ENCODE results near the gene CPLX4.
"Not testable (repeated sequence)": the region's sequence is repeated elsewhere in the genome, so short reads cannot be mapped to it uniquely, and the experiment has no call there.

The CPLX4 gene

GRCh38 chr18:59264651-59265245 lies 53.7 kb downstream of the CPLX4 start:
- H3K27ac ChIP-seq (ENCODE audit: low read depth, low read length, poor library complexity, severe bottlenecking), result no peak overlapping the region
- H3K36me3 ChIP-seq (ENCODE audit: insufficient read depth, low read length), result no peaks in the 10 kb centered on the region
- H3F3A ChIP-seq (ENCODE audit: insufficient read depth, low read length), result no peaks in the 10 kb centered on the region
- H3K4me1 ChIP-seq (ENCODE audit: insufficient read depth, low read length, severe bottlenecking), result peaks cover 5% of the 10 kb centered on the region
- TF ChIP-seq CTCF (IDR thresholded peaks at IDR 0.05; ENCODE audit: low read length), result no peak
- TF ChIP-seq EZH2 (IDR thresholded peaks at IDR 0.05; ENCODE audit: borderline replicate concordance, low read length), result no peak
- no peak overlapping the region for H3K9ac ChIP-seq (ENCODE audit: low read length)
- no peak overlapping the region for H2AFZ ChIP-seq (ENCODE audit: low read length)
- no peaks in the 10 kb centered on the region for H4K20me1 ChIP-seq (ENCODE audit: insufficient read depth, low read length)
- peak overlapping the region; percentile 30; the same call in 1 of the 2 replicates for H3K4me2 ChIP-seq (ENCODE audit: low read length)
- no peaks in the 10 kb centered on the region for H3K9me3 ChIP-seq (ENCODE audit: low read length)
- peak overlapping the region; percentile 49 for H3K4me3 ChIP-seq (ENCODE audit: low read depth, low read length, poor library complexity, severe bottlenecking)
- no peaks in the 10 kb centered on the region for H3K9me2 ChIP-seq (ENCODE audit: low read depth, low read length)
- H3K27me3 ChIP-seq (ENCODE audit: insufficient read depth, low read length), result 0 out of 2 replicates have a peak, but pooled peaks cover 3% of the 10 kb centered on the region
- no peaks in the 10 kb centered on the region for H3K79me2 ChIP-seq (ENCODE audit: insufficient read depth, low read length)

- H3K9me3 ChIP-seq (ENCODE audit: low read length), result no peaks in the 10 kb centered on the region
- H2AFZ ChIP-seq (ENCODE audit: low read length), result no peak overlapping the region
- no peaks in the 10 kb centered on the region for H3K9me2 ChIP-seq (ENCODE audit: low read depth, low read length)
- H3K9ac ChIP-seq (ENCODE audit: low read length), result no peak overlapping the region
- no peak for TF ChIP-seq EZH2 (IDR thresholded peaks at IDR 0.05; ENCODE audit: borderline replicate concordance, low read length)
- TF ChIP-seq CTCF (IDR thresholded peaks at IDR 0.05; ENCODE audit: low read length), result no peak
- no peaks in the 10 kb centered on the region for H3F3A ChIP-seq (ENCODE audit: insufficient read depth, low read length)
- no peaks in the 10 kb centered on the region for H3K36me3 ChIP-seq (ENCODE audit: insufficient read depth, low read length)
- no peaks in the 10 kb centered on the region for H4K20me1 ChIP-seq (ENCODE audit: insufficient read depth, low read length)
- H3K4me3 ChIP-seq (ENCODE audit: low read depth, low read length, poor library complexity, severe bottlenecking), result no peak overlapping the region
- H3K4me2 ChIP-seq (ENCODE audit: low read length), result no peak overlapping the region
- H3K27ac ChIP-seq (ENCODE audit: low read depth, low read length, poor library complexity, severe bottlenecking), result no peak overlapping the region
- H3K79me2 ChIP-seq (ENCODE audit: insufficient read depth, low read length), result no peaks in the 10 kb centered on the region
- 0 out of 2 replicates have a peak, but pooled peaks cover 3% of the 10 kb centered on the region for H3K27me3 ChIP-seq (ENCODE audit: insufficient read depth, low read length)
- no peaks in the 10 kb centered on the region for H3K4me1 ChIP-seq (ENCODE audit: insufficient read depth, low read length, severe bottlenecking)
Observed at GRCh38 chr18:59264121-59264571, 54.3 kb downstream of the CPLX4 start.

- Histone ChIP-seq H3K27me3 (ENCODE audit: insufficient read depth, low read length) (0 out of 2 replicates have a peak, but pooled peaks cover 3% of the 10 kb centered on the region), H3K4me3 (ENCODE audit: low read depth, low read length, poor library complexity, severe bottlenecking) (no peak overlapping the region)
Observed at GRCh38 chr18:59263661-59264060, 54.8 kb downstream of the CPLX4 start.

GRCh38 chr18:59262243-59262642 lies 56.2 kb downstream of the CPLX4 start:
- not testable (repeated sequence) for H3K9ac ChIP-seq (ENCODE audit: low read length)

More at GRCh38 chr18:59263661-59264060, 54.8 kb downstream of the CPLX4 start:
- Histone ChIP-seq H3K36me3 (ENCODE audit: insufficient read depth, low read length) (no peaks in the 10 kb centered on the region), H3K27ac (ENCODE audit: low read depth, low read length, poor library complexity, severe bottlenecking) (no peak overlapping the region), H3F3A (ENCODE audit: insufficient read depth, low read length) (no peaks in the 10 kb centered on the region), H3K9me2 (ENCODE audit: low read depth, low read length) (no peaks in the 10 kb centered on the region), H4K20me1 (ENCODE audit: insufficient read depth, low read length) (no peaks in the 10 kb centered on the region), H3K9ac (ENCODE audit: low read length) (no peak overlapping the region), H2AFZ (ENCODE audit: low read length) (no peak overlapping the region), H3K79me2 (ENCODE audit: insufficient read depth, low read length) (no peaks in the 10 kb centered on the region), H3K4me1 (ENCODE audit: insufficient read depth, low read length, severe bottlenecking) (no peaks in the 10 kb centered on the region), H3K4me2 (ENCODE audit: low read length) (no peak overlapping the region), H3K9me3 (ENCODE audit: low read length) (no peaks in the 10 kb centered on the region)
- TF ChIP-seq EZH2 (IDR thresholded peaks at IDR 0.05; ENCODE audit: borderline replicate concordance, low read length) (no peak), CTCF (IDR thresholded peaks at IDR 0.05; ENCODE audit: low read length) (no peak)

GRCh38 chr18:59261842-59262241 lies 56.6 kb downstream of the CPLX4 start:
- H3K27me3 ChIP-seq (ENCODE audit: insufficient read depth, low read length), result not testable (repeated sequence)

More at GRCh38 chr18:59262243-59262642, 56.2 kb downstream of the CPLX4 start:
- H3K27me3 ChIP-seq (ENCODE audit: insufficient read depth, low read length); H3F3A ChIP-seq (ENCODE audit: insufficient read depth, low read length); H3K4me3 ChIP-seq (ENCODE audit: low read depth, low read length, poor library complexity, severe bottlenecking); H3K79me2 ChIP-seq (ENCODE audit: insufficient read depth, low read length); H3K4me2 ChIP-seq (ENCODE audit: low read length); H3K9me2 ChIP-seq (ENCODE audit: low read depth, low read length); H3K36me3 ChIP-seq (ENCODE audit: insufficient read depth, low read length); H2AFZ ChIP-seq (ENCODE audit: low read length); H4K20me1 ChIP-seq (ENCODE audit: insufficient read depth, low read length); H3K4me1 ChIP-seq (ENCODE audit: insufficient read depth, low read length, severe bottlenecking); H3K9me3 ChIP-seq (ENCODE audit: low read length); H3K27ac ChIP-seq (ENCODE audit: low read depth, low read length, poor library complexity, severe bottlenecking): not testable (repeated sequence)

More at GRCh38 chr18:59261842-59262241, 56.6 kb downstream of the CPLX4 start:
- H3K36me3 ChIP-seq (ENCODE audit: insufficient read depth, low read length); H3K4me1 ChIP-seq (ENCODE audit: insufficient read depth, low read length, severe bottlenecking); H3K79me2 ChIP-seq (ENCODE audit: insufficient read depth, low read length); H2AFZ ChIP-seq (ENCODE audit: low read length); H3K4me2 ChIP-seq (ENCODE audit: low read length); H3F3A ChIP-seq (ENCODE audit: insufficient read depth, low read length); H3K4me3 ChIP-seq (ENCODE audit: low read depth, low read length, poor library complexity, severe bottlenecking); H3K9ac ChIP-seq (ENCODE audit: low read length); H3K27ac ChIP-seq (ENCODE audit: low read depth, low read length, poor library complexity, severe bottlenecking); H3K9me2 ChIP-seq (ENCODE audit: low read depth, low read length); H3K9me3 ChIP-seq (ENCODE audit: low read length); H4K20me1 ChIP-seq (ENCODE audit: insufficient read depth, low read length): not testable (repeated sequence)
